NT2/D1 (cell line): ENCODE data around the gene GOLGB1.

Experiments
- SUZ12 ChIP-seq: IDR thresholded peaks from 2 replicates; pipeline ENCODE4 v1.6.1; 2011; ENCODE audit not compliant: insufficient read length, insufficient read depth; ENCODE audit errors: extremely low read depth
- YY1 ChIP-seq: IDR thresholded peaks from 2 replicates; pipeline ENCODE4 v1.6.1; 2011; ENCODE audit not compliant: insufficient read length, insufficient read depth
- ZNF274 ChIP-seq: IDR thresholded peaks from 2 replicates; pipeline ENCODE4 v1.6.1; 2011; ENCODE audit warnings: mild to moderate bottlenecking, low read depth, low read length

DNA sequence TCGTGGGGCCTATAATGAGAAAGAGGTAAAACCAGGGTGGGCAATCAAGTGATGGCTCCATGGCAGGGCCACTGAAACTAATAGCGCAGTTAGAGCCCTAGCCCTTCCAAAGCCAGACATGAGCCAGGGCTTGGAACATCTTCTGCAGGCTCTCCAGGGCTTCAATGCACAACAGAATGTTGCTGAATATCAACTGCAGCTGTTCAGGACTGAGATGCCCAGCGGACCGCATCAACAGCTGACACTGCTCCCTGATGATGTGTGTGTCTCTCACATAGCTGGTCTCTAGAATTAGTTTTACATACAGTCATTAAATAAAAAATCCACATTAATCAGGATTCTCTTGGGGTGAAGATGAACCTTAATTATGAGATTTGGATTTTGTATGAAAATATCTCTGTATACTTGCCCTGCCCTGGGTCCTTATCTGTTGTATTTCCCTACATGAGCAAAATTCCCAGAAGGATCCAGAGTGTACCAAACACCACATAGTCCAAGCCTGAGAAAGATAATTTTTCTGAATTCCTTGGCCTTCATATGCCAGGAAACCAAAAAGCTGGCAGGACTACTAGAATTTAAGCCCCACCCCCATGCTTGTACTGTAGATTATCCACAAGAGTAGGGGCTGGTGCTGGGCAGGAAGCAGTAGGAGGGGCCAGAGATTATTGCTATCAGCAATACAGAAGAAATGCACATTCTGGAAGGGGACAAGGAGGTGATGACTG is 7.7 kb upstream of the GOLGB1 start:
- no peak for TF ChIP-seq SUZ12
- TF ChIP-seq YY1: no peak
- TF ChIP-seq ZNF274: no peak
